Stimulated activated CD4-positive, alpha-beta T cell treated with anti-CD3 and anti-CD28 coated beads, Interleukin-15, amount 100 ng/mL, for 1 hour (primary cell): ENCODE results near the gene RGSL1.
"Not testable (repeated sequence)": the region's sequence is repeated elsewhere in the genome, so short reads cannot be mapped to it uniquely, and the experiment has no call there.

Source experiments
- DNase-seq, 2 donors: peaks; one replicate each; pipeline ENCODE4 v3.0.0-alpha.2; 2020; ENCODE audit warnings: low read depth in 1 of 2, low spot score in 1 of 2

Gene RGSL1

GRCh38 chr1:182446033-182446669, 3.8 kb upstream of the RGSL1 start:
- no peak for DNase-seq

DNA sequence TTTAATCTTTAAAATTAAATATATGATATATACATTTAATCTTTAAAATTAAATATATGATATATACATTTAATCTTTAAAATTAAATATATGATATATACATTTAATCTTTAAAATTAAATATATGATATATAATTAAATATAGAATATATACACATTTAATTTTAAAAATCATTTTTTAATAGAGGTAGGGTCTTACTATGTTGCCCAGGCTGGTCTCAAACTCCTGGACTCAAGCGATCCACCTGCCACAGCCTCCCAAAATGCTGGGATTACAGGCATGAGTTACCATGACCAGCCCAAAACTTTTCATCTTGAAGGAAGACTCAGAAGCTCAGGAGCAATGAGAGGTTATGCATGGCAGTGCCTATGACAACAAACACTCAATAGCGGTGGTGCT, 2.8 kb upstream of the RGSL1 start:
- DNase-seq, result not testable (repeated sequence)

- no peak for DNase-seq
These were observed 2.3 kb upstream of the RGSL1 start for GRCh38 chr1:182447660-182448059.

DNA sequence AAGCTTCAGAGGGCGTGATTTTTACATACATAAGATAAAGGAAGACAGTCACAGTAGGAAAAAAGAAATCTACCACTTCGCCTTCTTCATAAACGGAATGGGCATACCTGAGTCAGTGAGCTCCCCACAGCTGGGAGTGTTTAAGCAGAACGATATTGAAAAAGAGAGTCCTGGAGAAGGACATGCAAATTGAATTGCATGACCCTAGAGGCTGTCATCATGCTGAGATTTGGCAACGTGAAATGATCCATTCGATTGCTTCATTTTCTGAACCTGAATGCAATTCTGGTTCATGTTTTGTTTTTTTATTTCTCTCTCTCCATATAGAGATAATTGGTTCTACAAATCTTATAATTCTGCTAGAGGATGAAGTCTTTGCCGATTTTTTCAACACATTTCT, 3.7 kb downstream of the RGSL1 start:
- no peak for DNase-seq

DNA sequence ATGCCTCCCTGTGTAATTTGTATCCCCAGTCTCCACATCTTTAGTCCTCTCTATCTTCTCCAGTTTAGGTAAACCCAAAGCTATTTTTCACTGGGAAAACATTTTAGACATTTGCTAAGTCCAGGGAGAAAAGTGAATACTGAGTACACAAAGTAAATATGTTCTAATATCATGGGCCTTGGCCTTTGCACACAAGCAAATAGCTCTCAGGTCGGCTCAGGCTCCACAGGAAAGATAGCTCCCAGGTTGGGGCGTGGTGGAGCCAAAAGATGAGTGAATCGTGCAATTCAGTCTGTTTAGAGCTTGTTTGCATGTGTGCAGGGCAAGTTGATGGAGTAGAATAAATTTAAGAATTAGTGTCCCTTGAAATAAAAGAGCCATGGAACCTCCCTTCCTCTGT, 7.9 kb downstream of the RGSL1 start:
- no peak for DNase-seq

- DNase-seq, result no peak
These were observed 10.0 kb downstream of the RGSL1 start for GRCh38 chr1:182459949-182460348.

- no peak for DNase-seq
These were observed 10.6 kb downstream of the RGSL1 start for GRCh38 chr1:182460550-182460951.

GRCh38 chr1:182473556-182473955, 23.6 kb downstream of the RGSL1 start:
- DNase-seq, result no peak

- no peak for DNase-seq
These were observed 26.7 kb downstream of the RGSL1 start for GRCh38 chr1:182476625-182477024.

GRCh38 chr1:182478238-182478637, 28.3 kb downstream of the RGSL1 start:
- no peak for DNase-seq

DNA sequence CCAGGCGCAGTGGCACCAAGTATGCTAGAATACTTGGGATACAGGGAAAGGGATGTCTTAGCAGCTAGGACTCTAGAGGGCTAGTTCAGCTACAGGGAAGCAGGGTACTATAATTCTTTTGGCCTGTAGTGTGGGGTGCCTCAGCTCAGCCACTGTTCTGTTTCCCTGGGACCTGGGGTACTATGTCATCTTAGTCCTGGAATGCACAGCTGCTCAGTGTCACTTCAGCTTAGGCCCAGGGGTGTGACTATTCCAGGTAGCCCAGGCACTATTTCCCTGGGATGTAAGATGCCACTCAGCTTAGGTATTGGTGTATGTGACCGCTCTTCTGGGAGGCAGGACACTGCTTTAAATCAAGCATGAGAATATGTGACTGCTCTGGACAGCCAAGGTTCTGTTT, 34.1 kb downstream of the RGSL1 start:
- no peak for DNase-seq

DNA sequence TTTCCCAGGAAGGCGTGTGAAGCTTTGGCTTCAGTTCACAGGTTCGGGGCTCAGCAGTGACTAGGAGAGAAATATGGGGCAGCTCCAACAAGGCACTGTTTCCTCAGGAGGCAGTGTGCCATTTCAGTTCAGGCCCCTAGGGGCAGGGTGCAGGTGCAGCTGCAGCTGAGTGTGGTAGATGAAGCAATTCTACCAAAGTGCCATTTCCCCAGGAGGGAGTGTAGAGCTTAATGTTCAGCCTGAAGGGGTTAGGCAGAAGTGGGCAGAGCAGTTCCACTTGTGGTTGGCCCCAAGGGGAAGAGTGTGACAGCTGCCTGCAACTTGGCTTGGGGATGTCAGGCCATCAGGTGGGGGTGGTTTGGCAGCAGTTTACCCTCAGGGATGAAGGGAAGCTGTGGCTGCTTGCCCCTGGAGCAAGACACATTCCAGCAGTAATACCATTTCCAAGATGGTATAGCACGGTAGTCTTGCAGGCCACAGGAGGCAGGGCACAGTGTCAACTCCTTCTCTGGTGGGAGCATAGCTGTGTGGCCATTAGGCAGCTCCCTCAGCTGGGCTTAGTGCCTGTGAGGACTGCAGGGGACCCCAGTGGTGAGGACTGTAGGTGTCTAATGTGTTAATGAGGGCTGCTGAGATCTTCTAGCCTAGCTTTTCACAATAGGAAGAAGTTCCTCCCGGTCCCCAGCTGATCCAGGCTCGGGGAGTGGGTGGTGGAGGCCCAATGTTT, 34.7 kb downstream of the RGSL1 start:
- no peak for DNase-seq

- DNase-seq, result no peak
These were observed 35.9 kb downstream of the RGSL1 start for GRCh38 chr1:182485861-182486260.

- DNase-seq, result no peak
These were observed 38.9 kb downstream of the RGSL1 start for GRCh38 chr1:182488803-182489202.

GRCh38 chr1:182493063-182493462, 43.1 kb downstream of the RGSL1 start:
- DNase-seq, result no peak

- no peak for DNase-seq
These were observed 45.1 kb downstream of the RGSL1 start for GRCh38 chr1:182495002-182495401.

- no peak for DNase-seq
These were observed 45.7 kb downstream of the RGSL1 start for GRCh38 chr1:182495693-182496092.

- no peak for DNase-seq
These were observed 57.7 kb downstream of the RGSL1 start for GRCh38 chr1:182507685-182508084.

DNA sequence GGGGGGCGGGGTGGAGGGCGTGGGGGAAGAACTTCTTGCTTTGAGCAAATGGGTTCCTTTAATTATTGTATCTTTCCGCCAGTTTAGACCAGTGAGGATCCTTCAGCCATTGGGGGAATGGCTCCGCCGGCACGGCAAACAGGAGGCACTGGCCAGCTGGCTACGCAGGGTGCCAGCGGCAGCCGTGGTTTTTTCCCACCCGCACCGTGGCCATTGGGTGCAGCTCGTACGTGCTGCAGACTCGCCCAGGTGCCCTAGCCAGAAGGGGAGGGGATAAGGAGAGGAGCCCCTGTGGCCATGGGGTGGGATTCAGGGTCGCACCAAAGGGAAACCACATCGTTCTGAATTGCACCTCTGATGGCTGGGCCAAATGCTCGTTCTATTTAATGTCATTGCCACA, 65.6 kb downstream of the RGSL1 start:
- DNase-seq, result no peak

DNA sequence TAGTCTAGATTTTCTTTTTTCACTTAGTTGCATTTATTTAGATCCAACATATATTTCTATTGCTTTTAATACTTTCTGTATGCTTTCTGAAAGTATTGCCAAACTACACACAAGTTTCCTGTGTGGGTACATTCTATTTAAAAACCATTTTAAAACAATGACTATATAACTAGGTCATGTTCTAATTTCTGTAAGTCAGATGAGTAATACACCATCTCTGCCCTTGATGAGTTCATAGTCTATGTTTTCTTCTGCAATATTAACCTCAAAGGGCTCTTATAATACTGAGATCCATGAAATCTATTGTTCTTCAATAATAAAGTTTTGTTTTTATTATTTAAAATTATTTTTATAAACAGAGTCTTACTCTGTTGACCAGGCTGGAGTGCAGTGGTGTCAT, 70.8 kb downstream of the RGSL1 start:
- DNase-seq, result no peak

DNA sequence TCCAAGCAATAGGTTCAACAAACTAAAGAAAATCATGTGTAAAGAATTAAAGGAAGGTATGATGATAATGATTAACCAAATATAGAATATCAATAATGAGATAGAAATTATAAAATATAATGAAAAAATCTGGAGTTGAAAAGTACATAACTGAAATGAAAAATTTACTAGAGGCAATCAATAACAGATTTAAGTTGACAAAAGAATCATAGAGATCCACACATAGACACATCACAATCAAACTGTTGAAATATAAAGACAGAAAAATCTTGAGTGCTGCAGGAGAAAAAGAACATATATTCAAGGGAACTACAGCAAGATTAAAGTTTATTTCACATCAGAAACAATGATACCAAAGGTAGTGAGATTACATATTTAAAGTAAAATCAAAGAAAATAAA, 75.4 kb downstream of the RGSL1 start:
- DNase-seq, result no peak

GRCh38 chr1:182527680-182528079, 77.7 kb downstream of the RGSL1 start:
- DNase-seq, result no peak

DNA sequence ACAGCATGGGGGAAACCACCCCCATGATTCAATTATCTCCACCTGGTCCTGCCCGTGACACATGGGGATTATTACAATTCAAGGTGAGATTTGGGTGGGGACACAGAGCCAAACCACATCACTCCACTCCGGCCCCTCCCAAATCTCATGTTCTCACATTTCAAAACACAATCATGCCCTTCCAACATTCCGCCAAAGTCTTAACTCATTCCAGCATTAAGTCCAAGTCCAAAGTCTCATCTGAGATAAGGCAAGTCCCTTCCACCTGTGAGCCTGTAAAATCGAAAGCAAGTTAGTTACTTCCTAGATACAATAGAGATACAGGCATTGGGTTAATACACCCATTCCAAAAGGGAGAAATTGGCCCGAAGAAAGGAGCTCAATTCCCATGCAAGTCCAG, 78.3 kb downstream of the RGSL1 start:
- not testable (repeated sequence) for DNase-seq
